Measurements from ENCODE around the gene SPTBN2.

DNA sequence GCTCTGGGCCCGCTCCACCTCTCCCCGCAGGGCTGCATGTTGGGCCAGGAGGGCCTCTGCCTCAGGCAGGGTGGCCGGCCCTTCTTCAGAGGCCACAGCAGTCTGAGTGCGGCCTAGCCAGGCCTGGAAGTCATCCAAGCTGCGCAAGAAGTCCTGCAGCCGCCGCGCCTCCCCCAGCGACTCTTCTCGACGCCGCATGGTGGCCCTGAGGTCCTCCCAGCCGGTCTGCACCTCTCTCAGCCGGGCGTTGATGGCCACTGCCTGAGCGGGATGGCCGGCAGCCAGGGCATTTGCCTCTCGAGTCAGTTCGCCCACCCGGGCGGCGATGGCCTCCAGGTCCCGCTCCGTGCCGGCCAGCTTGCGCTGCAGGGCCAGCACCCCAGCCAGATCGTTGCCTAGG is 28.3 kb downstream of the SPTBN2 start:
- TF ChIP-seq, protein P1, sequence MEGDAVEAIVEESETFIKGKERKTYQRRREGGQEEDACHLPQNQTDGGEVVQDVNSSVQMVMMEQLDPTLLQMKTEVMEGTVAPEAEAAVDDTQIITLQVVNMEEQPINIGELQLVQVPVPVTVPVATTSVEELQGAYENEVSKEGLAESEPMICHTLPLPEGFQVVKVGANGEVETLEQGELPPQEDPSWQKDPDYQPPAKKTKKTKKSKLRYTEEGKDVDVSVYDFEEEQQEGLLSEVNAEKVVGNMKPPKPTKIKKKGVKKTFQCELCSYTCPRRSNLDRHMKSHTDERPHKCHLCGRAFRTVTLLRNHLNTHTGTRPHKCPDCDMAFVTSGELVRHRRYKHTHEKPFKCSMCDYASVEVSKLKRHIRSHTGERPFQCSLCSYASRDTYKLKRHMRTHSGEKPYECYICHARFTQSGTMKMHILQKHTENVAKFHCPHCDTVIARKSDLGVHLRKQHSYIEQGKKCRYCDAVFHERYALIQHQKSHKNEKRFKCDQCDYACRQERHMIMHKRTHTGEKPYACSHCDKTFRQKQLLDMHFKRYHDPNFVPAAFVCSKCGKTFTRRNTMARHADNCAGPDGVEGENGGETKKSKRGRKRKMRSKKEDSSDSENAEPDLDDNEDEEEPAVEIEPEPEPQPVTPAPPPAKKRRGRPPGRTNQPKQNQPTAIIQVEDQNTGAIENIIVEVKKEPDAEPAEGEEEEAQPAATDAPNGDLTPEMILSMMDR (IDR thresholded peaks at IDR 0.05), result no peak
- TF ChIP-seq POLR2A (IDR thresholded peaks at IDR 0.05), result no peak

Measured in Peyer's patch (tissue), 4 donors.